Erythroblast (primary cell): ENCODE data around the gene PDE7B.

Experiments
- GATA1 ChIP-seq: IDR thresholded peaks from 2 replicates; pipeline ENCODE4 v1.6.1; 2011; ENCODE audit warnings: low read depth, mild to moderate bottlenecking, control low read depth, low read length, moderate library complexity
- POLR2A ChIP-seq: IDR thresholded peaks from 2 replicates; pipeline ENCODE4 v1.6.1; 2011; ENCODE audit warnings: mild to moderate bottlenecking, low read length

DNA sequence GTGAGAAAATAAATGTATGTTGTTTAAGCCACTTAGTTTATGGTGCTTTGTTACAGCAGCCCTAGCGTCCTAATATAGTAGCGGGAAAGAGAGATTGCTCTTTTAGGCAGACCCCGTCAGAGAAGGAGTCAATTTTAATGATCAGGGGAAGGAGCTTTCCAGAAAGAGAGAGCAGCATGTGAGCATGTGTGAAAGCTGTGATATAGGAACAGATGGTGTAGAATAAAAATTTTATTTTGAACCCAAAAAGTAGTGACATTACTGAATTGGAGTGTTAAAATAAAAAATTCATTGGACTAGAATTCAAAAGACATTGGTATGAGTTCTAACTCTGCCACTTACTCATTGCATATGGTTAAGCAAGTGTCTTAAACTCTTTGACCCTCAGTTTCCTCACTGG, 119.8 kb downstream of the PDE7B start:
- TF ChIP-seq POLR2A: no peak
- TF ChIP-seq GATA1: no peak
